ENCODE measurements around the gene SLC66A1.

The SLC66A1 gene

GRCh38 chr1:19333587-19334354 is 21.6 kb downstream of the SLC66A1 start:
- H2AFZ ChIP-seq (ENCODE audit: low read depth, low read length) = no peak overlapping the region
- H3K27me3 ChIP-seq (ENCODE audit: insufficient read depth, low read length) = no peaks in the 10 kb centered on the region
- H3K36me3 ChIP-seq (ENCODE audit: insufficient read depth, low read length) = peaks cover 11% of the 10 kb centered on the region
- H3K4me3 ChIP-seq (ENCODE audit: low read length) = no peak overlapping the region
- no peaks in the 10 kb centered on the region for H3K4me1 ChIP-seq (ENCODE audit: insufficient read depth, low read length)
- no peaks in the 10 kb centered on the region for H3K9me3 ChIP-seq (ENCODE audit: low read length)

DNA sequence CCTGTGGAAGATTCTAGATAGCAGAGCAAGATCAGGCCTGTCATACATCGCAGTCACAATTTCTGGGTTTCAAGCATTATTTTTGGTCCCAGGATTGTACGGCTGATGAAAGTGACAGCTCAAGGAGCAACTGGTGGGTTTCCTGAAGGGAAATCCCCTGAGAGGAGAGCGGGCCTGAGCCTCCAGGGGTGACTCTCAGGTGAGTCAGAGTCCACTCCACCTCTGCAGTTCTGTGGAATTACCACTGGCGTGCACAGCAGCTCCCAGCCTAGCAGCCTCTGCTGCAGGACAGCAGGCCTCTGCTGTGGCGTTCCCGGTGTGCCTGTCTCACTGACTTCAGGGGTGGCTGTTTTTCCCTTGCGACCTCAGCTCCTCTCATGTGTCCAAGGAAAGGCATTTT is 24.4 kb downstream of the SLC66A1 start:
- Histone ChIP-seq H3K4me3 (ENCODE audit: low read length) (no peak overlapping the region), H2AFZ (ENCODE audit: low read depth, low read length) (no peak overlapping the region), H3K4me1 (ENCODE audit: insufficient read depth, low read length) (no peaks in the 10 kb centered on the region), H3K9me3 (ENCODE audit: low read length) (no peaks in the 10 kb centered on the region), H3K36me3 (ENCODE audit: insufficient read depth, low read length) (peaks cover 16% of the 10 kb centered on the region), H3K27me3 (ENCODE audit: insufficient read depth, low read length) (no peaks in the 10 kb centered on the region)

DNA sequence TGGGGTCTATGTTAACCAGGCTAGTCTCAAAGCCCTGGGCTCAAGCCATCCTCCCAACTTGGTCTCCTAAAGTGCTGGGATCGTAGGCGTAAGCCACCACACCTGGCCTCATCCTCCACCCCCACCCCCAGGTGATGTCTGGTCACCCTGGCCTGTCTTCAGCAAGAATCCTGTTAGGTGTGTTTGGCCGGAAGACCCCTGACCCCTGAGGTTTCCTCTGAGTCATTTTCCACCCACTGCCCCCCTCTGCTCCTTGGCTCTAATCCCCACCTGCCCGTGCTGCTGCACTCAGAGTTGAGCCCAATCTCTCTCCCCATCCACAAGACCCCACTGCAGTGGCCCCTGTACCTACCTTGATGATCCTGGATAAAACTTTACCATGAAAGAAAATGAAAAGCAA is 25.2 kb downstream of the SLC66A1 start:
- Histone ChIP-seq H2AFZ (ENCODE audit: low read depth, low read length) (no peak overlapping the region), H3K27me3 (ENCODE audit: insufficient read depth, low read length) (no peaks in the 10 kb centered on the region), H3K4me3 (ENCODE audit: low read length) (no peak overlapping the region), H3K36me3 (ENCODE audit: insufficient read depth, low read length) (peaks cover 15% of the 10 kb centered on the region), H3K4me1 (ENCODE audit: insufficient read depth, low read length) (no peaks in the 10 kb centered on the region), H3K9me3 (ENCODE audit: low read length) (no peaks in the 10 kb centered on the region)

GRCh38 chr1:19338323-19338762 is 26.2 kb downstream of the SLC66A1 start:
- Histone ChIP-seq H3K9me3 (ENCODE audit: low read length) (no peaks in the 10 kb centered on the region), H3K27me3 (ENCODE audit: insufficient read depth, low read length) (no peaks in the 10 kb centered on the region), H2AFZ (ENCODE audit: low read depth, low read length) (no peak overlapping the region), H3K4me1 (ENCODE audit: insufficient read depth, low read length) (no peaks in the 10 kb centered on the region), H3K36me3 (ENCODE audit: insufficient read depth, low read length) (peaks cover 19% of the 10 kb centered on the region), H3K4me3 (ENCODE audit: low read length) (no peak overlapping the region)

- no peaks in the 10 kb centered on the region for H3K4me1 ChIP-seq (ENCODE audit: insufficient read depth, low read length)
- no peaks in the 10 kb centered on the region for H3K9me3 ChIP-seq (ENCODE audit: low read length)
- H3K4me3 ChIP-seq (ENCODE audit: low read length) = no peak overlapping the region
- peaks cover 28% of the 10 kb centered on the region for H3K36me3 ChIP-seq (ENCODE audit: insufficient read depth, low read length)
- H3K27me3 ChIP-seq (ENCODE audit: insufficient read depth, low read length) = no peaks in the 10 kb centered on the region
- H2AFZ ChIP-seq (ENCODE audit: low read depth, low read length) = no peak overlapping the region
These were observed 27.2 kb downstream of the SLC66A1 start for GRCh38 chr1:19339214-19339861.

GRCh38 chr1:19340387-19340937 is 28.3 kb downstream of the SLC66A1 start:
- Histone ChIP-seq H3K4me1 (ENCODE audit: insufficient read depth, low read length) (no peaks in the 10 kb centered on the region), H3K4me3 (ENCODE audit: low read length) (no peak overlapping the region), H3K27me3 (ENCODE audit: insufficient read depth, low read length) (no peaks in the 10 kb centered on the region), H2AFZ (ENCODE audit: low read depth, low read length) (no peak overlapping the region), H3K9me3 (ENCODE audit: low read length) (no peaks in the 10 kb centered on the region), H3K36me3 (ENCODE audit: insufficient read depth, low read length) (peaks cover 34% of the 10 kb centered on the region)

DNA sequence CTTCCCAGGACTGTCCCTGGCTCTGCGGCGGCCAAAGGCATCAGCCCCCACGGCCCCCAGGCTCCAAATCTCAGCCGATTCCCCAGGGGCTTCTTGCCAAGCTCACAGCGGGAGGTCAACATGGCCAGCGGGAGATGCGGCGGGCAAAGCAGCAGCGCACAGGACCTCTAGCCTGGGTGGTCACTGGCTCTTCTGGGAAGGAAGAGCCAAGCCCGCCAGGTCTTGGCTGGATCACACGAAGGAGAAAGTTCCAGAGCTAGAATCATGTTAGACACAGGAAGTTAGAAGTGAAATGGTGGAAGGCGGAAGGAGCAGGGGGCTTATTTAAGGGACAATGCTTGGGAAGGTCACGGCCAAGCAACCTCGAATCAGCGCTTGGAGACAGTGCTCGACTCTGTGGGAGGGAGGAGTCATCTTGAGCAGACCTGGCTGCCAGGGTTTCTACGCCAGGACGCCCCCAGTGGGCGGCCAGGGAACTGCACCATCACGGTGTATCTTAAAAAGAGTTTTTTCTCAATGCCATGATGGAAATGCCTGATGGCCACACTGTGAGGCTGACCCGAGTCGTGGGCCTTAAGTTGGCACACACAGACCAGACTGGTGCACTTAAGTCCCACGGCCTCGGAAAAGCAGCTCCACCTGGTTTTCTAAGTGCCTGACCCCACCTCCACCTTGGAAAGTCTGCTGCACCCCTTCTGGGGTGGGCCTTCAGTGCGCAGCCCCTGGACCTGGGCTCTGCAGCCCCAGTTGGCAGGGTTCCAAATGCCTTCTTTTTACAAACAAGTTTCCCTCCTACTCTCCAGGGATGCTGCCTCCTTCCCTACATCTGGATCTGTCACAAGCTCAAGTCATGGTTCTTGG is 29.3 kb downstream of the SLC66A1 start:
- Histone ChIP-seq H3K9me3 (ENCODE audit: low read length) (no peaks in the 10 kb centered on the region), H3K4me1 (ENCODE audit: insufficient read depth, low read length) (no peaks in the 10 kb centered on the region), H2AFZ (ENCODE audit: low read depth, low read length) (no peak overlapping the region), H3K4me3 (ENCODE audit: low read length) (no peak overlapping the region), H3K27me3 (ENCODE audit: insufficient read depth, low read length) (no peaks in the 10 kb centered on the region), H3K36me3 (ENCODE audit: insufficient read depth, low read length) (peaks cover 35% of the 10 kb centered on the region)

GRCh38 chr1:19342062-19342750 is 30.1 kb downstream of the SLC66A1 start:
- Histone ChIP-seq H3K9me3 (ENCODE audit: low read length) (no peaks in the 10 kb centered on the region), H3K4me1 (ENCODE audit: insufficient read depth, low read length) (no peaks in the 10 kb centered on the region), H3K27me3 (ENCODE audit: insufficient read depth, low read length) (no peaks in the 10 kb centered on the region), H3K36me3 (ENCODE audit: insufficient read depth, low read length) (peaks cover 36% of the 10 kb centered on the region), H3K4me3 (ENCODE audit: low read length) (no peak overlapping the region), H2AFZ (ENCODE audit: low read depth, low read length) (no peak overlapping the region)

DNA sequence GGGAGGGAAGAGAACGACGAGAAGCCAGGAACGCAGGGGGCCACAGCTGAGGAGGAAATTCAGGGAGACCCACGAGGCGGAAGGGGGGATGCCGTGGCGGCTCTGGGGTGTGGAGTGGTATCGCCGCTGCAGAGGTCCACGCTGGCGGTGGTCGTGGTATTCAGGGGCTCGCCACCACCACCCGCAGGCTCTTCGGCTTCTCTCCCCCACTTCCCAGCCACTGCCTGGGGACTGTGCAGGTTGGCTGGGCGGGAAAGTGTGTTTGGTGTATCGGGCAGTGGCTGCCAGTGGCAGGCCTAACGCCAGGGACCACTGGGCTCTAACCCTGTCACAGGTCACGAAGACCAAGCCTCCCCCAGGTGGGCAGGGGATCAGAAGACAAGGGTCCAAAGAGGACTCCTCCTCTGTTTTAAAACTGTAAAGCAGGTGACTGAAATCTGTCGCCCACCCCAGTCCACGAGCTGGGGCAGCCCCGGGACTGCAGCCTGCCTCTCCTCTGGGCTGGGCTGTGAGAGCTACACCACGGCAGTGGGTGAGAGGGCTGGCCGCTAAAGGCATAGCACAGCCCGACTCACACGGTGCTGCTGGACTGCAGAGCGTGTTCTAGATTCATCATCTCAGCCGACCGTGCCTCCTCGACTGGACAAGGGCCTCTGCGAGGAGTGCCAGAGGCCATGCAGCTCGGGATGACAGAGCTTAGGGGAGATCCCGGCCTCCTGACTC is 30.9 kb downstream of the SLC66A1 start:
- no peaks in the 10 kb centered on the region for H3K27me3 ChIP-seq (ENCODE audit: insufficient read depth, low read length)
- H3K36me3 ChIP-seq (ENCODE audit: insufficient read depth, low read length) = peaks cover 39% of the 10 kb centered on the region
- H2AFZ ChIP-seq (ENCODE audit: low read depth, low read length) = no peak overlapping the region
- no peaks in the 10 kb centered on the region for H3K9me3 ChIP-seq (ENCODE audit: low read length)
- no peak overlapping the region for H3K4me3 ChIP-seq (ENCODE audit: low read length)
- no peaks in the 10 kb centered on the region for H3K4me1 ChIP-seq (ENCODE audit: insufficient read depth, low read length)

DNA sequence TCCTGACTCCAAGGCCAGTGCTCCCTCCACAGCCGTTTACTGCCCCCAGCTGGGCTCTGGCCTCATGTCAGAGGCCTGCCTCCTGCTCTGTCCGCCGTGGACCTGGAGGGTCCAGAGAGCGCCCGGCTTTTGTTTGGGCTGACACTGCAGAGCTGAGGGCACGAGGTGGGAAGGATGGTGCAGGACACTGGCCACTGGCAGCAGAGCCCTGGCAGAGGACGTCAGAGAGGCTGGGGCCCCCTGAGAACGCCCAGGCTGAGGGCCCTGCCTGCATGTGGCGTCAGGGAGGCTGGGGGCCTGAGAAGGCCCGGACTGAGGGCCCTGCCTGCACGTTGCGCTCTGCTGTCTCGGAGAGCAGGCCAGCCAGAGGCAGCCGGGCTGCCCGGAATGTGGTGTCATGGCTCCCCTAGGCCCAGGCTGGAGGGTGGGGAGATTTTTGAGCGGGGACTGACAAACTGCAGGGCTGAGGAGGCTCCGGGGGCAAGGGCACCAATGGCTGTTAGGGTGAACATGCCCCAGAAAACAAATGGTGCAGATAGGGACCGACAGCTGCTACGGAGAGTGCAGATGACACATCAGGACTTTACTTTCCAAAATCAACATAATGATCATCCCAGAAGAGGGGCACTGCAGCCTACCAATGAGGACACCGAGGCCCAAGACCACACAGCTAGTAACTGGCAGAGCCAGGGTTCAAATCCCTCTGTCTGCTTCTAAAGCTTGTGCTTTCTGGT is 31.7 kb downstream of the SLC66A1 start:
- no peaks in the 10 kb centered on the region for H3K9me3 ChIP-seq (ENCODE audit: low read length)
- H3K4me3 ChIP-seq (ENCODE audit: low read length) = no peak overlapping the region
- no peaks in the 10 kb centered on the region for H3K4me1 ChIP-seq (ENCODE audit: insufficient read depth, low read length)
- no peaks in the 10 kb centered on the region for H3K27me3 ChIP-seq (ENCODE audit: insufficient read depth, low read length)
- H3K36me3 ChIP-seq (ENCODE audit: insufficient read depth, low read length) = peaks cover 39% of the 10 kb centered on the region
- H2AFZ ChIP-seq (ENCODE audit: low read depth, low read length) = no peak overlapping the region

- Histone ChIP-seq H3K36me3 (ENCODE audit: insufficient read depth, low read length) (peaks cover 38% of the 10 kb centered on the region), H3K4me3 (ENCODE audit: low read length) (no peak overlapping the region), H2AFZ (ENCODE audit: low read depth, low read length) (no peak overlapping the region), H3K4me1 (ENCODE audit: insufficient read depth, low read length) (no peaks in the 10 kb centered on the region), H3K9me3 (ENCODE audit: low read length) (no peaks in the 10 kb centered on the region), H3K27me3 (ENCODE audit: insufficient read depth, low read length) (no peaks in the 10 kb centered on the region)
These were observed 32.3 kb downstream of the SLC66A1 start for GRCh38 chr1:19344372-19344810.
